HepG2 (cell line): ENCODE measurements around the gene ANKFY1. TPM values are rescaled to one million over a fixed set of nuclear protein-coding genes. Genes with fewer than 3 reads are reported as not detected.
A peak's percentile ranks its signal among the peaks of the same experiment; 100 is the strongest.

Experiments
- ATAC-seq: fragments of 200-7000 bp; cut with Tn5 transposase; 3 replicates; pipeline ENCODE4 v1.9.1; 2020; ENCODE audit warnings: mild to moderate bottlenecking, moderate library complexity
- BruUV-seq: library from RNA; stranded (reverse); fragments of 400-500 nt; replicated peaks from 2 replicates; lab custom pipeline; 2021; lab: Mats Ljungman, UMichigan
- CTCF ChIA-PET: fragments of 300-600 bp; formaldehyde crosslinking; extraction: SDS; loops from one replicate; lab custom pipeline; 2021; ENCODE audit warnings: low total read pairs, inconsistent platforms, low intra/inter-chr PET ratio; lab: Yijun Ruan, JAX
- POLR2A ChIA-PET: fragments of 350-600 bp; sonication (Branson Sonifier 250); formaldehyde crosslinking; loops from one replicate; lab custom pipeline; 2020; ENCODE audit warnings: antibody characterized with exemption, inconsistent platforms; lab: Yijun Ruan, JAX
- DNase-seq: peaks from one replicate; pipeline ENCODE4 v3.0.0-alpha.2; 2015; ENCODE audit warnings: low spot score
- FAIRE-seq: peaks from 3 replicates; lab custom pipeline; 2011; peaks lifted over from hg19 to GRCh38; lab: Jason Lieb, UNC
- H2AFZ ChIP-seq: one replicate; pipeline ENCODE4 v1.6.1; 2011; ENCODE audit warnings: low read length, inconsistent platforms
- H3K27ac ChIP-seq: fragments of 300-600 bp; 3 replicates; pipeline ENCODE4 v1.8.0; 2011; ENCODE audit warnings: mixed run types, mild to moderate bottlenecking, mixed read lengths, low read length, inconsistent platforms; ENCODE audit not compliant: insufficient read depth; ENCODE audit errors: extremely low read length
- H3K27me3 ChIP-seq, 2 experiments: fragments of 200-600 bp in 1 of 2; 2 replicates in 1 of 2; 3 replicates in 1 of 2; pipeline versions ENCODE4 v1.6.0 to v1.8.0; 2011; ENCODE audit warnings: low read length in 2 of 2, mild to moderate bottlenecking in 2 of 2, moderate library complexity in 2 of 2, inconsistent platforms in 1 of 2; ENCODE audit not compliant: insufficient read depth in 2 of 2, control insufficient read depth in 1 of 2
- H3K36me3 ChIP-seq, 2 experiments: fragments of 200-600 bp in 1 of 2; replicated peaks in 1 of 2; 2 replicates in 1 of 2; 3 replicates in 1 of 2; pipeline versions ENCODE4 v1.5.1 to v1.8.0; 2011; ENCODE audit warnings: low read length in 2 of 2, inconsistent platforms in 1 of 2; ENCODE audit not compliant: insufficient read depth in 2 of 2, control insufficient read depth in 1 of 2
- H3K4me1 ChIP-seq: 2 replicates; pipeline ENCODE4 v1.5.1; 2012; ENCODE audit warnings: low read length, inconsistent platforms; ENCODE audit not compliant: insufficient read depth
- H3K4me2 ChIP-seq: 2 replicates; pipeline ENCODE4 v1.6.0; 2011; ENCODE audit warnings: low read depth, low read length, inconsistent platforms
- H3K4me3 ChIP-seq, 3 experiments: fragments of 200-600 bp in 1 of 3; sonication (generic), shearing (Covaris generic) in 1 of 3; replicated peaks in 1 of 3; 2 replicates each; pipeline ENCODE4 v1.5.1; 2011 to 2016; ENCODE audit warnings: low read length in 3 of 3, inconsistent platforms in 2 of 3, low read depth in 2 of 3, mild to moderate bottlenecking in 2 of 3, control low read depth in 1 of 3, mixed read lengths in 1 of 3; ENCODE audit not compliant: insufficient read depth in 1 of 3
- H3K79me2 ChIP-seq: one replicate; pipeline ENCODE4 v1.6.1; 2011; ENCODE audit warnings: low read length, inconsistent platforms; ENCODE audit not compliant: insufficient read depth
- H3K9ac ChIP-seq: 2 replicates; pipeline ENCODE4 v1.6.0; 2011; ENCODE audit warnings: mild to moderate bottlenecking, low read depth, low read length, inconsistent platforms; ENCODE audit not compliant: insufficient read depth
- H3K9me3 ChIP-seq: 2 replicates; pipeline ENCODE4 v1.5.1; 2012; ENCODE audit warnings: mild to moderate bottlenecking, low read length
- H4K20me1 ChIP-seq: 2 replicates; pipeline ENCODE4 v1.6.0; 2011; ENCODE audit warnings: inconsistent platforms, mild to moderate bottlenecking, low read length, moderate library complexity; ENCODE audit not compliant: insufficient read depth
- ATF7-NPFF ChIP-seq: sonication (generic); formaldehyde crosslinking; IDR thresholded peaks from 2 replicates; pipeline ENCODE4 v1.8.1; 2023; ENCODE audit warnings: mild to moderate bottlenecking, low read depth, missing genetic modification reagents, moderate library complexity
- CSRNP1 ChIP-seq: sonication (generic); formaldehyde crosslinking; IDR thresholded peaks from 2 replicates; pipeline ENCODE4 v1.8.1; 2023; ENCODE audit warnings: mild to moderate bottlenecking, missing genetic modification reagents
- DZIP1 ChIP-seq: sonication (generic); formaldehyde crosslinking; IDR thresholded peaks from 2 replicates; pipeline ENCODE4 v1.5.0; 2020; ENCODE audit warnings: mild to moderate bottlenecking, missing genetic modification reagents
- EED ChIP-seq: sonication (generic); formaldehyde crosslinking; IDR thresholded peaks from 2 replicates; pipeline ENCODE4 v1.5.0; 2020; ENCODE audit warnings: mild to moderate bottlenecking, missing genetic modification reagents
- KAT7 ChIP-seq: IDR thresholded peaks from 2 replicates; pipeline ENCODE4 v1.6.1; 2018; ENCODE audit warnings: borderline replicate concordance, missing compliant biosample characterization
- PATZ1 ChIP-seq: sonication (generic); formaldehyde crosslinking; IDR thresholded peaks from 2 replicates; pipeline ENCODE4 v1.4.0; 2020; ENCODE audit warnings: missing genetic modification reagents
- RBFOX2 ChIP-seq: fragments of 200-400 bp; formaldehyde crosslinking; IDR thresholded peaks from 2 replicates; pipeline ENCODE4 v1.6.1; 2017; ENCODE audit warnings: low read depth, mild to moderate bottlenecking, low read length
- SP2 ChIP-seq: sonication (generic); formaldehyde crosslinking; IDR thresholded peaks from 2 replicates; pipeline ENCODE4 v1.5.1; 2020; ENCODE audit warnings: mild to moderate bottlenecking, missing genetic modification reagents
- TMF1 ChIP-seq: sonication (generic); formaldehyde crosslinking; IDR thresholded peaks from 2 replicates; pipeline ENCODE4 v1.8.1; 2022; ENCODE audit warnings: low read depth, missing genetic modification reagents
- YEATS4 ChIP-seq: sonication (generic); formaldehyde crosslinking; IDR thresholded peaks from 2 replicates; pipeline ENCODE4 v1.4.0; 2020; ENCODE audit warnings: missing genetic modification reagents, borderline replicate concordance
- ZFX ChIP-seq: sonication (generic); formaldehyde crosslinking; IDR thresholded peaks from 2 replicates; pipeline ENCODE4 v1.4.0; 2020; ENCODE audit warnings: mild to moderate bottlenecking, low read depth, missing genetic modification reagents, moderate library complexity
- ZNF160 ChIP-seq: sonication (generic); formaldehyde crosslinking; IDR thresholded peaks from 2 replicates; pipeline ENCODE4 v1.8.0; 2022; ENCODE audit warnings: mild to moderate bottlenecking, inconsistent platforms, missing genetic modification reagents
- ZNF234 ChIP-seq: sonication (generic); formaldehyde crosslinking; conservative IDR thresholded peaks from 2 replicates; pipeline ENCODE4 v1.5.1; 2020; ENCODE audit warnings: mild to moderate bottlenecking, missing genetic modification reagents
- ZNF274 ChIP-seq: sonication (generic); formaldehyde crosslinking; IDR thresholded peaks from 2 replicates; pipeline ENCODE4 v1.5.1; 2020; ENCODE audit warnings: mild to moderate bottlenecking, missing genetic modification reagents
- ZNF563 ChIP-seq: sonication (generic); formaldehyde crosslinking; IDR thresholded peaks from 2 replicates; pipeline ENCODE4 v1.8.0; 2022; ENCODE audit warnings: mild to moderate bottlenecking, moderate library complexity, missing genetic modification reagents
- ZNF678 ChIP-seq: sonication (generic); formaldehyde crosslinking; IDR thresholded peaks from 2 replicates; pipeline ENCODE4 v1.4.0; 2020; ENCODE audit warnings: mild to moderate bottlenecking, missing genetic modification reagents
- ZSCAN12 ChIP-seq: sonication (generic); formaldehyde crosslinking; IDR thresholded peaks from 2 replicates; pipeline ENCODE4 v1.9.0; 2021; ENCODE audit warnings: mild to moderate bottlenecking, missing genetic modification reagents
- WGBS: methylation state at CpG from one replicate; pipeline ENCODE4 v1.1.6; 2017; ENCODE audit warnings: low lambda C conversion rate; 5-methylcytosine and 5-hydroxymethylcytosine counted together
- in situ Hi-C: cut with HindIII; loops from 2 replicates; pipeline ENCODE4 v1.10.0; 2017; ENCODE audit warnings: low pct_unique_long_range_greater_than_20kb; ENCODE audit not compliant: extremely low pct_ligation_motif_present
- intact Hi-C: fragments of 100-400 bp; cut with micrococcal nuclease; formaldehyde crosslinking; loops from one replicate; pipeline ENCODE4 v1.10.0; 2022; ENCODE audit not compliant: unreplicated experiment
- polyA plus RNA-seq, 8 experiments: library from polyadenylated mRNA; depleted of rRNA in 3 of 8; stranded (reverse) in 7 of 8; unstranded in 1 of 8; fragments of >200 nt; fragmentation: Illumina TruSeq in 4 of 8; extraction: Trizol in 4 of 8; gene quantifications; 2 replicates each; pipeline versions ENCODE4 v1.2.1 to v1.2.3, GENCODE V29; 2011 to 2016; ENCODE audit warnings: low read depth in 4 of 8, missing spikeins in 1 of 8, mixed read lengths in 1 of 8; ENCODE audit not compliant: insufficient read depth in 1 of 8
- total RNA-seq, 5 experiments: library from RNA; depleted of rRNA; stranded (reverse); fragments of >200 nt; fragmentation: Illumina TruSeq; extraction: Trizol; gene quantifications; 2 replicates each; pipeline ENCODE4 v1.2.3, GENCODE V29; 2016; ENCODE audit warnings: low read depth in 1 of 5

ANKFY1 gene
- total and polyA plus RNA-seq, 2 of the 13 experiments (the other 11 are each of a cell fraction or from before 2014, with no cell fraction given) = 11.9 to 16.8 TPM

- POLR2A ChIA-PET = interaction anchor here (0.7 to 2.7 kb wide), 12 partner anchors 8 to 506 kb away, joined by 3 to 23 read pairs (median 6); partner anchors contain the start of genes ANKFY1, CTNS and SHPK
- peak overlapping the region; percentile 95 for H3K27ac ChIP-seq
- H3K4me1 ChIP-seq = peaks cover 38% of the 10 kb centered on the region
- no peak for FAIRE-seq
- CTCF ChIA-PET = no interaction called here
- H3K36me3 ChIP-seq = peaks cover 0 to 5% of the 10 kb centered on the region in 2 experiments; a peak in 3 of 5 replicates
- in situ Hi-C loops = no loop called here
- H3K4me3 ChIP-seq = peak overlapping the region; percentile 81 to 84 (median 83)
- BruUV-seq = no TSS peak
- 6% methylated on average over 8 of the region's 56 CpGs for WGBS
- intact Hi-C loops = loop anchor here (5.0 kb wide), 1 partner anchor 225 kb away; the partner anchor contains the start of gene UBE2G1
- DNase-seq = peak; percentile 27
- H2AFZ ChIP-seq = no peak overlapping the region
- H3K27me3 ChIP-seq = no peaks in the 10 kb centered on the region; a peak in 1 of 5 replicates
- peak overlapping the region; percentile 85 for H3K4me2 ChIP-seq
- ATAC-seq = peak; percentile 54
- H3K9ac ChIP-seq = peak overlapping the region; percentile 93
- no peaks in the 10 kb centered on the region for H4K20me1 ChIP-seq
- H3K9me3 ChIP-seq = no peaks in the 10 kb centered on the region
- peaks cover 36% of the 10 kb centered on the region for H3K79me2 ChIP-seq
- TF ChIP-seq PATZ1 (CRISPR knock-in tag) = 0 out of 2 replicates have a peak, but pooled peaks have one; percentile 24
- TF ChIP-seq ZSCAN12 (CRISPR knock-in tag) = 0 out of 2 replicates have a peak, but pooled peaks have one; percentile 10
- TF ChIP-seq ZNF274 = 0 out of 2 replicates have a peak, but pooled peaks have one; percentile 49
- 0 out of 2 replicates have a peak, but pooled peaks have one; percentile 22 for TF ChIP-seq ATF7-NPFF (CRISPR knock-in tag)
- peak; percentile 15; the same call in 1 of the 2 replicates for TF ChIP-seq ZNF563
- peak; percentile 50; the same call in 1 of the 2 replicates for TF ChIP-seq DZIP1 (CRISPR knock-in tag)
- no peak for TF ChIP-seq CSRNP1 (CRISPR knock-in tag)
- no peak for TF ChIP-seq ZNF160 (CRISPR knock-in tag)
- no peak for TF ChIP-seq YEATS4 (CRISPR knock-in tag)
- TF ChIP-seq ZNF678 (CRISPR knock-in tag) = 0 out of 2 replicates have a peak, but pooled peaks have one; percentile 10
- TF ChIP-seq ZFX (CRISPR knock-in tag) = peak; percentile 80
- TF ChIP-seq SP2 (CRISPR knock-in tag) = peak; percentile 39; the same call in 1 of the 2 replicates
- peak; percentile 75 for TF ChIP-seq RBFOX2
- TF ChIP-seq KAT7 (CRISPR knock-in tag) = peak; percentile 80
- TF ChIP-seq EED (CRISPR knock-in tag) = peak; percentile 81; the same call in 1 of the 2 replicates
- TF ChIP-seq ZNF234 (CRISPR knock-in tag) = peak; percentile 79; the same call in 1 of the 2 replicates
- TF ChIP-seq TMF1 (CRISPR knock-in tag) = no peak
Measured at GRCh38 chr17:4142107-4142900, 121.5 kb downstream of the ANKFY1 start.
